Calu3 (cell line): ENCODE measurements around the gene AGGF1. TPM values are rescaled to one million over a fixed set of nuclear protein-coding genes. Genes with fewer than 3 reads are reported as not detected.
"Not testable (repeated sequence)": the region's sequence is repeated elsewhere in the genome, so short reads cannot be mapped to it uniquely, and the experiment has no call there.

Experiments used
- BruUV-seq: library from RNA; stranded (reverse); fragments of 400-500 nt; replicated peaks from 2 replicates; lab custom pipeline; 2021; lab: Mats Ljungman, UMichigan
- CTCF ChIA-PET: fragments of 300-600 bp; sonication (Branson Sonifier 250); formaldehyde crosslinking; loops from one replicate; lab custom pipeline; 2022; ENCODE audit warnings: antibody characterized with exemption; lab: Charles Lee
- DNase-seq: peaks from one replicate; pipeline ENCODE4 v3.0.0; 2022
- H3K27ac Mint-ChIP-seq: one replicate; pipeline ENCODE4 v1.8.0; 2022; ENCODE audit warnings: mixed read lengths; ENCODE audit not compliant: unreplicated experiment
- H3K27me3 Mint-ChIP-seq: one replicate; pipeline ENCODE4 v1.8.0; 2022; ENCODE audit warnings: mixed read lengths; ENCODE audit not compliant: unreplicated experiment
- H3K36me3 Mint-ChIP-seq: one replicate; pipeline ENCODE4 v1.8.0; 2022; ENCODE audit warnings: mild to moderate bottlenecking, moderate library complexity, mixed read lengths; ENCODE audit not compliant: insufficient read depth, unreplicated experiment
- H3K4me1 Mint-ChIP-seq: one replicate; pipeline ENCODE4 v1.8.0; 2022; ENCODE audit warnings: mild to moderate bottlenecking, low read depth, mixed read lengths; ENCODE audit not compliant: unreplicated experiment
- H3K4me3 Mint-ChIP-seq: one replicate; pipeline ENCODE4 v1.8.0; 2022; ENCODE audit warnings: mild to moderate bottlenecking, low read depth, moderate library complexity, mixed read lengths; ENCODE audit not compliant: unreplicated experiment
- H3K9me3 Mint-ChIP-seq: one replicate; pipeline ENCODE4 v1.8.0; 2022; ENCODE audit warnings: low read depth, mixed read lengths; ENCODE audit not compliant: unreplicated experiment
- CTCF ChIP-seq: fragments of 200-600 bp; IDR thresholded peaks from one replicate; pipeline ENCODE4 v1.8.0; 2022; ENCODE audit warnings: antibody characterized with exemption; ENCODE audit not compliant: unreplicated experiment
- intact Hi-C: fragments of 100-400 bp; cut with micrococcal nuclease; formaldehyde crosslinking; loops from one replicate; pipeline ENCODE4 v1.10.0; 2022; ENCODE audit not compliant: unreplicated experiment
- total RNA-seq: library from RNA; stranded (reverse); gene quantifications from 2 replicates; pipeline ENCODE4 v1.2.3, GENCODE V29; 2022

The AGGF1 gene
- total RNA-seq, 1 experiment from 2014 or later: 29.5 TPM

GRCh38 chr5:77074745-77075144 lies 44.5 kb downstream of the AGGF1 start:
- no peaks in the 10 kb centered on the region for H3K36me3 Mint-ChIP-seq
- TSS peak; percentile 13 for BruUV-seq
- CTCF ChIA-PET: no interaction called here

DNA sequence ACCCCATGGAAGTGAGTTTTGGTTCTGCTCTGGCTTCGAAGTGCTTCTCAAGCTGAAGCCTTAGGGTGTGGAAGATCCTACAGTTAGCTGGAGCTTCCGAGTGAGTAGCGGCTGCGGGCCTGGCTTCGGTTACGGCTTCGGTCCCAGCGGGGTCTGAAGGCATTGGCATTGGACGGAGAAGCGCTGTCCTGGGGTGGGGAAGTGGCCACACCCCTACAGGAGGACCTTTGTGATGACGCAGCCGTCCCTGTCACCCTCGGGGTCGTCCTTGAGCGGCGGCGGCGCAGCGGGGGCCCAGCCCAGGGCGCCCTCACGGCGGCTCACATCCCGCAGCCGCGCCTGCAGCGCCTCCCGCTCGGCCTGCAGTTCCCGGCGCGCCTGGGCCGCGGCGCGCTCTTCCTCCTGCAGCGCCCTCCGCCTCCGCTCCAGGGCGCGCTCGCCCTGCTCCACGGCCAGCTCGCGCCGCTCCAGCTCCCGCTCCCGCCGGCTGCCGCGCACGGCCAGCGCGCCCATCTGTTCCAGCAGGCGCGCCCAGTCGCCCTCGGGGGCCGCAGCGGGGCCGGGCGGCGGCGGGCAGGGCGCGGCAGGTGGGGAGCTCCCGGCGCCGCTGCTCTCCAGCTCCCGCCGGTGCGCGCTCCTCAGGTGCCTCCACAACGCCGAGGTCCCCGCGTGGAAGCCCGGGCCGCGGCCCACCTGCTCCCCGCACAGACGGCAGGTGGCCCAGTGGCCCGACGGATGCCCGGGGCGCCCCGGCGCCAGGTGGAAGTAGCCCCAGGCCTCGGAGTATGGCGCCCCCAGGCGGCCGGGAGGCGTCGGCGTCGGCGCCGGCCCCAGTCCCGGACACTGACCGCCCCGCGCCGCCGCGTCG lies 47.0 kb downstream of the AGGF1 start:
- Mint-ChIP-seq H3K36me3 (no peaks in the 10 kb centered on the region), H3K4me3 (peak overlapping the region; percentile 17), H3K27me3 (no peaks in the 10 kb centered on the region), H3K4me1 (no peaks in the 10 kb centered on the region), H3K27ac (no peak overlapping the region), H3K9me3 (peaks cover under 1% of the 10 kb centered on the region)
- CTCF ChIA-PET: interaction anchor here (1.4 kb wide), 1 partner anchor 9 kb away, joined by 9 read pairs; no protein-coding TSS in a partner anchor
- peak; percentile 56 for TF ChIP-seq CTCF
- peak; percentile 66 for DNase-seq
- intact Hi-C loops: no loop called here
- BruUV-seq: no TSS peak

More at GRCh38 chr5:77074745-77075144, 44.5 kb downstream of the AGGF1 start:
- intact Hi-C loops: no loop called here
- H3K27me3 Mint-ChIP-seq: no peaks in the 10 kb centered on the region
- no peak for DNase-seq
- H3K9me3 Mint-ChIP-seq: no peaks in the 10 kb centered on the region
- no peak overlapping the region for H3K4me3 Mint-ChIP-seq
- H3K4me1 Mint-ChIP-seq: no peaks in the 10 kb centered on the region
- TF ChIP-seq CTCF: no peak
- H3K27ac Mint-ChIP-seq: no peak overlapping the region

DNA sequence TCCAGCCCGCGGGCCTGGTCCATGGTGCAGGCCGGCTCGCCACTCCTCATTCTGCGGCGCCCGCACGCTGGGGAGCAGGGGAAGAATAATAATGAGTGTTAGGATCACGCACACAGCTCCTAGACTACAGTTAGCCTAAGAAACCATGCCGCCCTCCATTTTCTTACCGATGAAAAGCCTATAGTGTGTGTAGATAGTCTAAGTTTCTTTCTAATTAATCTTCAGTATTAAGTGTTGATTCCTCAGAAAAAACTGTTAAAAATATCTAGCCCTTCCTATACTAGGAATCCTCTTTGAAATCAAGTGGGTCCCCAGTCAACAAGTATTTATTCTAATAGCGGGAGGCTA lies 47.6 kb downstream of the AGGF1 start:
- CTCF ChIA-PET: interaction anchor here (1.4 kb wide), 1 partner anchor 8 kb away, joined by 9 read pairs; no protein-coding TSS in a partner anchor
- no peak overlapping the region for H3K27ac Mint-ChIP-seq
- no peaks in the 10 kb centered on the region for H3K4me1 Mint-ChIP-seq
- BruUV-seq: no TSS peak
- H3K4me3 Mint-ChIP-seq: no peak overlapping the region
- no peak for TF ChIP-seq CTCF
- intact Hi-C loops: no loop called here
- DNase-seq: no peak
- peaks cover 3% of the 10 kb centered on the region for H3K9me3 Mint-ChIP-seq
- no peaks in the 10 kb centered on the region for H3K27me3 Mint-ChIP-seq
- no peaks in the 10 kb centered on the region for H3K36me3 Mint-ChIP-seq

GRCh38 chr5:77080479-77080878 lies 50.3 kb downstream of the AGGF1 start:
- H3K27me3 Mint-ChIP-seq, H3K36me3 Mint-ChIP-seq, CTCF ChIA-PET, H3K27ac Mint-ChIP-seq, BruUV-seq, DNase-seq, H3K4me1 Mint-ChIP-seq, H3K4me3 Mint-ChIP-seq, H3K9me3 Mint-ChIP-seq: not testable (repeated sequence)
- intact Hi-C loops: loop anchor here (10.0 kb wide), 1 partner anchor 1346 kb away; no protein-coding TSS in a partner anchor

GRCh38 chr5:77080905-77081304 lies 50.7 kb downstream of the AGGF1 start:
- no peak overlapping the region for H3K4me3 Mint-ChIP-seq
- H3K27me3 Mint-ChIP-seq: no peaks in the 10 kb centered on the region
- no peak for TF ChIP-seq CTCF
- no TSS peak for BruUV-seq
- H3K4me1 Mint-ChIP-seq: peaks cover 9% of the 10 kb centered on the region
- no peak overlapping the region for H3K27ac Mint-ChIP-seq
- no peak for DNase-seq
- intact Hi-C loops: loop anchor here (10.0 kb wide), 1 partner anchor 1346 kb away; no protein-coding TSS in a partner anchor
- H3K36me3 Mint-ChIP-seq: peaks cover 10% of the 10 kb centered on the region
- CTCF ChIA-PET: no interaction called here
- peaks cover 8% of the 10 kb centered on the region for H3K9me3 Mint-ChIP-seq
